ENCODE results near the gene ZSWIM6.

ZSWIM6 gene

DNA sequence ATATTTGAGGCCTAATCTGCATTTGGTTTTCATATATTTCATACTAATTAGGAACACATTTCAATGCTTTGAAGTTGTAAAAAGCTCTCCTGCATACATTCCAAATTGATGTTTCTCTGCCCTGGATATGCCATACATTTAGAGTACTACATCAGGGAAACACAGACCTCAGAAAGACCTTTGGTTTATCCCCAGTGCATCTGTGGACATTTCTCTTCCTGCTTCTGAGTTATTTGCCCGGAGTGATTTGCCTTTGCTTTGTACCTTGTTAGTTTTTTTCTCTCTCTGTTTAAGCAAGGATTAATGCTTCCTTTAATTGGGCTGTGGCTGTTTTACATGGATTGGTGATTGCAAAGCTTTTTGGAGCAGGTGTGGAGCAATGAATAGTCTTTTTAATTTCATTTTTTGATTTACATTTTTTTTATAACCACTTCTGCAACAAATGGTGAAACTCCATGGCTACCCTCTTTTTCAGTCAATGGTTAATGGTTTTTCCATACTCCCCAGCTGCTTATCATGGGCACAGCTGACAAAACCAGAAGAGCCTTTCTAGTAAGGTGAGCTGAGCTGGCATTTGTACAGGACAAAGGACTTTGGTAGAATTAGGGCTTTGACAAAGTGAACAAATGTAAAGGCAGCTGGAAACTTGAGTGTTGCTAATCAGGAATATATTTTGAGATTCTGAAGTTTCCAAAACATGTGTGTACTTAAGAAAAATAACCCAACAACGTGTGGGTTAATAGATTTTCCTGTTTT is 54.2 kb downstream of the ZSWIM6 start:
- no peaks in the 10 kb centered on the region for H3K9me2 ChIP-seq (replicated peaks; ENCODE audit: insufficient read depth, low read length)
- H3K27me3 ChIP-seq (ENCODE audit: low read length) = no peaks in the 10 kb centered on the region
- no peaks in the 10 kb centered on the region for H4K20me1 ChIP-seq (ENCODE audit: low read depth, low read length)
- no peaks in the 10 kb centered on the region for H3K36me3 ChIP-seq (ENCODE audit: low read length)
- no peak overlapping the region for H3K9ac ChIP-seq (ENCODE audit: low read length)
- TF ChIP-seq, protein P1, sequence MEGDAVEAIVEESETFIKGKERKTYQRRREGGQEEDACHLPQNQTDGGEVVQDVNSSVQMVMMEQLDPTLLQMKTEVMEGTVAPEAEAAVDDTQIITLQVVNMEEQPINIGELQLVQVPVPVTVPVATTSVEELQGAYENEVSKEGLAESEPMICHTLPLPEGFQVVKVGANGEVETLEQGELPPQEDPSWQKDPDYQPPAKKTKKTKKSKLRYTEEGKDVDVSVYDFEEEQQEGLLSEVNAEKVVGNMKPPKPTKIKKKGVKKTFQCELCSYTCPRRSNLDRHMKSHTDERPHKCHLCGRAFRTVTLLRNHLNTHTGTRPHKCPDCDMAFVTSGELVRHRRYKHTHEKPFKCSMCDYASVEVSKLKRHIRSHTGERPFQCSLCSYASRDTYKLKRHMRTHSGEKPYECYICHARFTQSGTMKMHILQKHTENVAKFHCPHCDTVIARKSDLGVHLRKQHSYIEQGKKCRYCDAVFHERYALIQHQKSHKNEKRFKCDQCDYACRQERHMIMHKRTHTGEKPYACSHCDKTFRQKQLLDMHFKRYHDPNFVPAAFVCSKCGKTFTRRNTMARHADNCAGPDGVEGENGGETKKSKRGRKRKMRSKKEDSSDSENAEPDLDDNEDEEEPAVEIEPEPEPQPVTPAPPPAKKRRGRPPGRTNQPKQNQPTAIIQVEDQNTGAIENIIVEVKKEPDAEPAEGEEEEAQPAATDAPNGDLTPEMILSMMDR (IDR thresholded peaks at IDR 0.05; ENCODE audit: insufficient read depth, low read length, poor library complexity, severe bottlenecking) = no peak
- no peak for TF ChIP-seq EZH2phosphoT487 (conservative IDR thresholded peaks at IDR 0.05; ENCODE audit: low read length)
- no peaks in the 10 kb centered on the region for H3K79me2 ChIP-seq (ENCODE audit: insufficient read depth, low read length)
- no peaks in the 10 kb centered on the region for H3K9me3 ChIP-seq (ENCODE audit: insufficient read depth, low read length)
- H3F3A ChIP-seq (ENCODE audit: insufficient read depth) = no peaks in the 10 kb centered on the region
- no peak overlapping the region for H3K4me2 ChIP-seq (ENCODE audit: low read depth, low read length, poor library complexity, severe bottlenecking)
- H3K27ac ChIP-seq (ENCODE audit: low read depth, low read length) = no peak overlapping the region
- no peak overlapping the region for H3K4me3 ChIP-seq (ENCODE audit: insufficient read depth, low read length, poor library complexity, severe bottlenecking)
- H2AFZ ChIP-seq (ENCODE audit: low read depth, low read length, severe bottlenecking) = no peak overlapping the region

DNA sequence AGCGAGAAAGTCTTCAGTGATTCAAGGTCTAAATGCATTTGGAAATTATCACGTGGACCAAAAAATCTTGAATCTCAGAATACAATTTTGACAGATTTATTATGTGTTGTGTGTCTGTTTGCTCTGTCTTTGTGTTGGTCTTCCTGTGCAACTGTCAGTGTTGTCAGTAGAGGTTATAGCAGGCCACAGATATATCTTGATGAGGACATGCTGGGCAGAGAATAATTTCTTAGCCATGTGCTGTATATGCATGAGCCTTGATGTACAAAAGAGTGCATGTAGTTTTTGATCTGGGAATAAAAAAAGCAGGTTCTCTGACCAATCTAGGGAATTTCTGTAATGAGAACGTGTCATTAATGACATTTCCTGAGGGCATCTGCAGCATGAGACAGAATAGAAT is 57.6 kb downstream of the ZSWIM6 start:
- no peaks in the 10 kb centered on the region for H3K9me3 ChIP-seq (ENCODE audit: insufficient read depth, low read length)
- H3K4me2 ChIP-seq (ENCODE audit: low read depth, low read length, poor library complexity, severe bottlenecking) = no peak overlapping the region
- no peaks in the 10 kb centered on the region for H3K27me3 ChIP-seq (ENCODE audit: low read length)
- no peak overlapping the region for H2AFZ ChIP-seq (ENCODE audit: low read depth, low read length, severe bottlenecking)
- no peaks in the 10 kb centered on the region for H3K9me2 ChIP-seq (replicated peaks; ENCODE audit: insufficient read depth, low read length)
- H3K36me3 ChIP-seq (ENCODE audit: low read length) = no peaks in the 10 kb centered on the region
- no peak overlapping the region for H3K4me3 ChIP-seq (ENCODE audit: insufficient read depth, low read length, poor library complexity, severe bottlenecking)
- no peaks in the 10 kb centered on the region for H3K79me2 ChIP-seq (ENCODE audit: insufficient read depth, low read length)
- H4K20me1 ChIP-seq (ENCODE audit: low read depth, low read length) = no peaks in the 10 kb centered on the region
- H3K27ac ChIP-seq (ENCODE audit: low read depth, low read length) = no peak overlapping the region
- TF ChIP-seq EZH2phosphoT487 (conservative IDR thresholded peaks at IDR 0.05; ENCODE audit: low read length) = no peak
- TF ChIP-seq, protein P1 (IDR thresholded peaks at IDR 0.05; ENCODE audit: insufficient read depth, low read length, poor library complexity, severe bottlenecking) = no peak
- H3F3A ChIP-seq (ENCODE audit: insufficient read depth) = no peaks in the 10 kb centered on the region
- no peak overlapping the region for H3K9ac ChIP-seq (ENCODE audit: low read length)

DNA sequence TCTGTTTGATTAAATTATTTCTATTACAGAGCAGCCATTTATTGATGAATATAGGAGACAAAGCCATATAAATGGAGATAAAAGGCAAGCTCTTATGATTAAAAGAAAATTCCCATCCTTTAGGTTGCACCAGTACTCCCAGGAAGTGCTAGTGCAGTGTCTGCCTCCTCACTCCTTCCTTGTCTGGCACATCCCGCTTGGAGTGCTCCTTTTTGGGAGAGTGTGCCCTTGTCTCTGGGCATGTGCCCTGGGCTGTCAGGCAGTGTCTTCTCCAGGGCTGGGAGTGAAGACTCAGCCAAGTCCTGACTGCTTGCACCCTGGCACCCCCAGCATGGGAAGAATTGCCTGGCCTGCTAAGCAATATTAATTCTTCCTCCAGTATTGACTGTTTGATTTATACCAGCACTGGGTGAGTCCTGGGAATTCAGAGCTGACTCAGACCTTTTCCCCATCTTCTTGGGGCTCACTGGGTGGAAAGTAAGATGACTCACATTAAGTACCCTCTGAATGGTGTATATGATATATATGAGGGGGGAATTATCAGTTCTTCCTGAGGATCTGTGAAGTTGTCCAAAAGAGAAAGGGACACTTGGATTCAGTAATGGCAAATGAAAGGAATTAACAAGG is 62.1 kb downstream of the ZSWIM6 start:
- TF ChIP-seq EZH2phosphoT487 (conservative IDR thresholded peaks at IDR 0.05; ENCODE audit: low read length) = no peak
- TF ChIP-seq, protein P1 (IDR thresholded peaks at IDR 0.05; ENCODE audit: insufficient read depth, low read length, poor library complexity, severe bottlenecking) = no peak
- Histone ChIP-seq H4K20me1 (ENCODE audit: low read depth, low read length) (no peaks in the 10 kb centered on the region), H3F3A (ENCODE audit: insufficient read depth) (no peaks in the 10 kb centered on the region), H3K4me2 (ENCODE audit: low read depth, low read length, poor library complexity, severe bottlenecking) (no peak overlapping the region), H3K4me3 (ENCODE audit: insufficient read depth, low read length, poor library complexity, severe bottlenecking) (no peak overlapping the region), H3K9ac (ENCODE audit: low read length) (no peak overlapping the region), H3K9me2 (replicated peaks; ENCODE audit: insufficient read depth, low read length) (no peaks in the 10 kb centered on the region), H2AFZ (ENCODE audit: low read depth, low read length, severe bottlenecking) (no peak overlapping the region), H3K27ac (ENCODE audit: low read depth, low read length) (no peak overlapping the region), H3K9me3 (ENCODE audit: insufficient read depth, low read length) (no peaks in the 10 kb centered on the region), H3K27me3 (ENCODE audit: low read length) (no peaks in the 10 kb centered on the region), H3K36me3 (ENCODE audit: low read length) (no peaks in the 10 kb centered on the region), H3K79me2 (ENCODE audit: insufficient read depth, low read length) (no peaks in the 10 kb centered on the region)
